WERI-Rb-1 (cell line): ENCODE data around the gene CMTM8.
A peak's percentile ranks its signal among the peaks of the same experiment; 100 is the strongest.

Experiments
- DNase-seq: peaks from one replicate; pipeline ENCODE4 v3.0.0-alpha.2; 2020
- H3K27ac ChIP-seq: fragments of 250-450 bp; sonication (Bioruptor Pico); 2 replicates; pipeline ENCODE4 v1.5.1; 2020; ENCODE audit warnings: mild to moderate bottlenecking, moderate library complexity
- H3K27me3 ChIP-seq: fragments of 250-450 bp; sonication (Bioruptor Pico); 2 replicates; pipeline ENCODE4 v1.5.1; 2021; ENCODE audit warnings: mild to moderate bottlenecking, low read depth, moderate library complexity; ENCODE audit not compliant: insufficient read depth, severe bottlenecking
- H3K36me3 ChIP-seq: fragments of 250-450 bp; sonication (Bioruptor Pico); 2 replicates; pipeline ENCODE4 v1.5.1; 2020; ENCODE audit warnings: mild to moderate bottlenecking, moderate library complexity
- H3K4me3 ChIP-seq: 2 replicates; pipeline ENCODE4 v1.5.1; 2011; ENCODE audit warnings: low read depth, mild to moderate bottlenecking, control low read depth, low read length
- H3K9me3 ChIP-seq: fragments of 250-450 bp; sonication (Bioruptor Pico); 2 replicates; pipeline ENCODE4 v1.5.1; 2021; ENCODE audit warnings: mild to moderate bottlenecking, moderate library complexity; ENCODE audit not compliant: severe bottlenecking
- CTCF ChIP-seq: IDR thresholded peaks from 2 replicates; pipeline ENCODE4 v1.5.1; 2011; ENCODE audit warnings: low read depth, mild to moderate bottlenecking, control low read depth, inconsistent platforms, low read length

CMTM8 gene

GRCh38 chr3:32413845-32414521 lies 175.5 kb downstream of the CMTM8 start:
- no peak overlapping the region for H3K4me3 ChIP-seq
- DNase-seq, result peak; percentile 36
- H3K27me3 ChIP-seq, result no peaks in the 10 kb centered on the region
- H3K36me3 ChIP-seq, result no peaks in the 10 kb centered on the region
- no peaks in the 10 kb centered on the region for H3K9me3 ChIP-seq
- no peak for TF ChIP-seq CTCF
- H3K27ac ChIP-seq, result peak overlapping the region; percentile 70

- Histone ChIP-seq H3K9me3 (peaks cover 2% of the 10 kb centered on the region), H3K27me3 (no peaks in the 10 kb centered on the region), H3K36me3 (no peaks in the 10 kb centered on the region), H3K4me3 (no peak overlapping the region), H3K27ac (peak overlapping the region; percentile 70)
- no peak for TF ChIP-seq CTCF
- no peak for DNase-seq
Measured at GRCh38 chr3:32414522-32415202, 176.2 kb downstream of the CMTM8 start.

- no peak overlapping the region for H3K4me3 ChIP-seq
- peaks cover 7% of the 10 kb centered on the region for H3K9me3 ChIP-seq
- no peaks in the 10 kb centered on the region for H3K27me3 ChIP-seq
- no peak for DNase-seq
- H3K27ac ChIP-seq, result no peak overlapping the region
- no peak for TF ChIP-seq CTCF
- no peaks in the 10 kb centered on the region for H3K36me3 ChIP-seq
Measured at GRCh38 chr3:32419742-32420125, 181.3 kb downstream of the CMTM8 start.
